H9 (cell line): ENCODE measurements around the gene NKX1-2. TPM values are rescaled to one million over a fixed set of nuclear protein-coding genes. Genes with fewer than 3 reads are reported as not detected.

Source experiments
- DNase-seq: peaks from one replicate; pipeline ENCODE4 v3.0.0-alpha.2; 2017
- H2AFZ ChIP-seq: one replicate; pipeline ENCODE4 v1.6.1; 2013; ENCODE audit warnings: mild to moderate bottlenecking, low read length, control low read depth, moderate library complexity
- H2AK5ac ChIP-seq: 2 replicates; pipeline ENCODE4 v1.6.1; 2013; ENCODE audit warnings: low read length, control low read depth, mixed read lengths; ENCODE audit not compliant: insufficient read length
- H2BK120ac ChIP-seq: one replicate; pipeline ENCODE4 v1.6.1; 2013; ENCODE audit warnings: low read depth, mild to moderate bottlenecking, low read length, control low read depth, inconsistent platforms; ENCODE audit not compliant: poor library complexity, severe bottlenecking
- H2BK12ac ChIP-seq: 2 replicates; pipeline ENCODE4 v1.6.1; 2013; ENCODE audit warnings: low read length, control low read depth, mixed read lengths, low read depth; ENCODE audit not compliant: insufficient read length
- H2BK15ac ChIP-seq: 2 replicates; pipeline ENCODE4 v1.6.1; 2013; ENCODE audit warnings: low read depth, low read length, control low read depth
- H2BK20ac ChIP-seq: one replicate; pipeline ENCODE4 v1.6.1; 2013; ENCODE audit warnings: low read depth, mild to moderate bottlenecking, low read length, control low read depth, inconsistent platforms; ENCODE audit not compliant: poor library complexity, severe bottlenecking
- H2BK5ac ChIP-seq: 2 replicates; pipeline ENCODE4 v1.6.1; 2013; ENCODE audit warnings: low read length, control low read depth, mixed read lengths; ENCODE audit not compliant: insufficient read length
- H3K14ac ChIP-seq: 2 replicates; pipeline ENCODE4 v1.6.1; 2013; ENCODE audit warnings: low read length, control low read depth; ENCODE audit not compliant: insufficient read depth
- H3K18ac ChIP-seq: 2 replicates; pipeline ENCODE4 v1.6.1; 2013; ENCODE audit warnings: low read depth, mild to moderate bottlenecking, mixed read lengths, low read length, control low read depth; ENCODE audit not compliant: insufficient read length
- H3K23ac ChIP-seq: 2 replicates; pipeline ENCODE4 v1.6.1; 2013; ENCODE audit warnings: low read length, control low read depth, mixed read lengths, low read depth; ENCODE audit not compliant: insufficient read length
- H3K23me2 ChIP-seq: 2 replicates; pipeline ENCODE4 v1.6.1; 2013; ENCODE audit warnings: low read depth, mild to moderate bottlenecking, mixed read lengths, low read length, control low read depth; ENCODE audit not compliant: insufficient read length, poor library complexity, severe bottlenecking
- H3K27ac ChIP-seq: 2 replicates; pipeline ENCODE4 v1.5.1; 2013; ENCODE audit warnings: low read length, control low read depth, mixed read lengths, low read depth; ENCODE audit not compliant: insufficient read length
- H3K27me3 ChIP-seq: 2 replicates; pipeline ENCODE4 v1.6.1; 2013; ENCODE audit warnings: low read length, control low read depth, inconsistent platforms; ENCODE audit not compliant: insufficient read depth
- H3K4ac ChIP-seq: 2 replicates; pipeline ENCODE4 v1.6.1; 2013; ENCODE audit warnings: low read depth, mild to moderate bottlenecking, control low read depth, inconsistent platforms, low read length, moderate library complexity
- H3K4me1 ChIP-seq: 2 replicates; pipeline ENCODE4 v1.6.1; 2013; ENCODE audit warnings: low read length, control low read depth, inconsistent platforms; ENCODE audit not compliant: insufficient read depth
- H3K4me2 ChIP-seq: 2 replicates; pipeline ENCODE4 v1.6.1; 2013; ENCODE audit warnings: low read length, control low read depth, mixed read lengths; ENCODE audit not compliant: insufficient read length, insufficient read depth
- H3K56ac ChIP-seq: 2 replicates; pipeline ENCODE4 v1.6.1; 2013; ENCODE audit warnings: low read depth, mild to moderate bottlenecking, mixed read lengths, low read length, control low read depth; ENCODE audit not compliant: insufficient read length
- H3K79me1 ChIP-seq: 2 replicates; pipeline ENCODE4 v1.6.1; 2013; ENCODE audit warnings: low read depth, mild to moderate bottlenecking, moderate library complexity, low read length, control low read depth, inconsistent platforms; ENCODE audit not compliant: insufficient read depth, poor library complexity, severe bottlenecking
- H3K79me2 ChIP-seq: 2 replicates; pipeline ENCODE4 v1.6.1; 2013; ENCODE audit warnings: low read length, control low read depth, inconsistent platforms; ENCODE audit not compliant: insufficient read depth
- H3K9ac ChIP-seq: 2 replicates; pipeline ENCODE4 v1.6.1; 2013; ENCODE audit warnings: low read length, control low read depth, mixed read lengths; ENCODE audit not compliant: insufficient read length; ENCODE audit errors: extremely low read depth
- H3K9me3 ChIP-seq: one replicate; pipeline ENCODE4 v1.6.1; 2013; ENCODE audit warnings: low read depth, low read length, inconsistent platforms; ENCODE audit not compliant: control insufficient read depth
- H3T11ph ChIP-seq: one replicate; pipeline ENCODE4 v1.6.1; 2013; ENCODE audit warnings: mild to moderate bottlenecking, low read length, control low read depth, inconsistent platforms
- H4K20me1 ChIP-seq: one replicate; pipeline ENCODE4 v1.6.1; 2013; ENCODE audit not compliant: control insufficient read depth, insufficient read length, insufficient read depth
- H4K5ac ChIP-seq: 2 replicates; pipeline ENCODE4 v1.6.1; 2013; ENCODE audit warnings: low read depth, mild to moderate bottlenecking, mixed read lengths, low read length, control low read depth; ENCODE audit not compliant: insufficient read length
- H4K8ac ChIP-seq: replicated peaks from 2 replicates; pipeline ENCODE4 v1.6.1; 2013; ENCODE audit warnings: low read length, control low read depth, mixed read lengths, low read depth; ENCODE audit not compliant: insufficient read length
- H4K91ac ChIP-seq: 2 replicates; pipeline ENCODE4 v1.6.1; 2013; ENCODE audit warnings: low read depth, mild to moderate bottlenecking, moderate library complexity, mixed read lengths, low read length, control low read depth; ENCODE audit not compliant: insufficient read length
- H3K27ac Mint-ChIP-seq, 3 experiments: 2 replicates in 2 of 3; 3 replicates in 1 of 3; pipeline ENCODE4 v1.8.0; 2020 to 2021; ENCODE audit warnings: mixed read lengths in 3 of 3, mild to moderate bottlenecking in 1 of 3, moderate library complexity in 1 of 3
- H3K27me3 Mint-ChIP-seq: 2 replicates; pipeline ENCODE4 v1.8.0; 2021; ENCODE audit warnings: low read depth, mild to moderate bottlenecking, moderate library complexity, mixed read lengths
- H3K36me3 Mint-ChIP-seq, 3 experiments: 2 replicates in 2 of 3; 3 replicates in 1 of 3; pipeline ENCODE4 v1.8.0; 2020 to 2021; ENCODE audit warnings: low read depth in 3 of 3, mixed read lengths in 3 of 3; ENCODE audit not compliant: insufficient read depth in 1 of 3
- H3K4me1 Mint-ChIP-seq, 2 experiments: 2 replicates each; pipeline ENCODE4 v1.8.0; 2020; ENCODE audit warnings: mixed read lengths in 2 of 2
- H3K4me3 Mint-ChIP-seq, 2 experiments: 2 replicates in 1 of 2; 3 replicates in 1 of 2; pipeline ENCODE4 v1.8.0; 2020 to 2021; ENCODE audit warnings: mild to moderate bottlenecking in 2 of 2, mixed read lengths in 2 of 2, moderate library complexity in 1 of 2
- H3K9me3 Mint-ChIP-seq, 2 experiments: 2 replicates in 1 of 2; 3 replicates in 1 of 2; pipeline ENCODE4 v1.8.0; 2020; ENCODE audit warnings: mild to moderate bottlenecking in 2 of 2, mixed read lengths in 2 of 2, moderate library complexity in 1 of 2
- WGBS: extraction: QIAGEN DNeasy Blood & Tissue Kit; methylation state at CpG from one replicate; pipeline ENCODE4 v1.1.7; 2013; ENCODE audit warnings: missing lambda C conversion rate, low lambda C conversion rate, mixed read lengths; ENCODE audit not compliant: insufficient read length; ENCODE audit errors: extremely low coverage; 5-methylcytosine and 5-hydroxymethylcytosine counted together
- total RNA-seq: library from RNA; stranded (reverse); gene quantifications from 2 replicates; pipeline ENCODE4 v1.2.1, GENCODE V29; 2021
- TF ChIP-seq, protein P1 (sequence below): fragments of 200-600 bp; sonication (generic); conservative IDR thresholded peaks from 3 replicates; pipeline ENCODE4 v1.8.0; 2021; ENCODE audit warnings: antibody characterized with exemption, mild to moderate bottlenecking

Gene NKX1-2
- total RNA-seq, 1 experiment from 2014 or later: 15.3 TPM

DNA sequence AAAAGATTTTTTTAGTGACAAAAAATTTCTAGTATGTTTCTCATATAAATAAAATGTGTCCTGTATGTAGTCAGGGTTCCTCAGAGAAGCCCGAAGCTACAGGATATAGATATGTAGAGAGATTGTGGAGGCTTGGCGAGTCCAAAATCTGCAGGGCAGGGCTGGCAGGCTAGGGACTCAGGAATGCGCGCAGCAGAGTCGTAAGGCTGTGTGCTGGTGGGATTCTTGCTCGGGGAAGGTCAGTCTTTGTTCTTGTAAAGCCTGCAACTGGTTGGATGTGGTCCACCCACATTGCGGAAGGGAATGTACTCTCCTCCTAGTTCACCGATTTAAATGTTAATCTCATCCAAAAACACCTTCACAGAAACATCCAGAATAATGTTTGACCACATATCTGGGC lies 42.4 kb upstream of the NKX1-2 start:
- Histone ChIP-seq H4K91ac (no peak overlapping the region), H3K9ac (no peak overlapping the region), H3K79me2 (no peaks in the 10 kb centered on the region), H4K8ac (no peak overlapping the region), H3T11ph (no peak overlapping the region), H3K14ac (no peak overlapping the region), H3K79me1 (no peaks in the 10 kb centered on the region), H3K56ac (no peak overlapping the region), H3K4me2 (no peak overlapping the region), H2BK20ac (no peak overlapping the region), H4K5ac (no peak overlapping the region), H3K4me1 (no peaks in the 10 kb centered on the region), H2BK5ac (no peak overlapping the region), H3K23me2 (no peaks in the 10 kb centered on the region), H2BK120ac (no peak overlapping the region), H3K27ac (no peak overlapping the region), H4K20me1 (no peaks in the 10 kb centered on the region), H3K9me3 (no peaks in the 10 kb centered on the region), H3K23ac (no peak overlapping the region), H2AFZ (no peak overlapping the region), H2AK5ac (no peak overlapping the region), H3K4ac (no peak overlapping the region), H3K18ac (no peak overlapping the region), H2BK15ac (no peak overlapping the region), H3K27me3 (no peaks in the 10 kb centered on the region), H2BK12ac (no peak overlapping the region)
- H3K27me3 Mint-ChIP-seq: no peaks in the 10 kb centered on the region; the same call in 1 of the 2 replicates
- TF ChIP-seq, protein P1, sequence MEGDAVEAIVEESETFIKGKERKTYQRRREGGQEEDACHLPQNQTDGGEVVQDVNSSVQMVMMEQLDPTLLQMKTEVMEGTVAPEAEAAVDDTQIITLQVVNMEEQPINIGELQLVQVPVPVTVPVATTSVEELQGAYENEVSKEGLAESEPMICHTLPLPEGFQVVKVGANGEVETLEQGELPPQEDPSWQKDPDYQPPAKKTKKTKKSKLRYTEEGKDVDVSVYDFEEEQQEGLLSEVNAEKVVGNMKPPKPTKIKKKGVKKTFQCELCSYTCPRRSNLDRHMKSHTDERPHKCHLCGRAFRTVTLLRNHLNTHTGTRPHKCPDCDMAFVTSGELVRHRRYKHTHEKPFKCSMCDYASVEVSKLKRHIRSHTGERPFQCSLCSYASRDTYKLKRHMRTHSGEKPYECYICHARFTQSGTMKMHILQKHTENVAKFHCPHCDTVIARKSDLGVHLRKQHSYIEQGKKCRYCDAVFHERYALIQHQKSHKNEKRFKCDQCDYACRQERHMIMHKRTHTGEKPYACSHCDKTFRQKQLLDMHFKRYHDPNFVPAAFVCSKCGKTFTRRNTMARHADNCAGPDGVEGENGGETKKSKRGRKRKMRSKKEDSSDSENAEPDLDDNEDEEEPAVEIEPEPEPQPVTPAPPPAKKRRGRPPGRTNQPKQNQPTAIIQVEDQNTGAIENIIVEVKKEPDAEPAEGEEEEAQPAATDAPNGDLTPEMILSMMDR: no peak
- H3K4me3 Mint-ChIP-seq: no peak overlapping the region
- peaks cover 0 to under 1% of the 10 kb centered on the region in 2 experiments; a peak in 1 of 5 replicates for H3K9me3 Mint-ChIP-seq
- WGBS: no CpG with 5 or more reads among the region's 8 CpGs
- peaks cover 20 to 23% of the 10 kb centered on the region in 2 experiments for H3K4me1 Mint-ChIP-seq
- peaks cover 26 to 31% (median 26%) of the 10 kb centered on the region in 3 experiments; a peak in 6 of 7 replicates for H3K36me3 Mint-ChIP-seq
- H3K27ac Mint-ChIP-seq: peak overlapping the region in 1 of 3 experiments; percentile 83; a peak in 1 of 7 replicates
- no peak for DNase-seq
